OCI-LY7 (cell line): ENCODE results near the gene VDR. TPM values are rescaled to one million over a fixed set of nuclear protein-coding genes. Genes with fewer than 3 reads are reported as not detected.

Experiments used
- BruUV-seq: library from RNA; stranded (reverse); fragments of 400-500 nt; replicated peaks from 2 replicates; lab custom pipeline; 2021; lab: Mats Ljungman, UMichigan
- CTCF ChIA-PET: fragments of 300-600 bp; sonication (Branson Sonifier 250); formaldehyde crosslinking; loops from one replicate; lab custom pipeline; 2022; ENCODE audit warnings: antibody characterized with exemption; ENCODE audit not compliant: unreplicated experiment; lab: Charles Lee
- POLR2A ChIA-PET: fragments of 300-600 bp; sonication (Branson Sonifier 250); formaldehyde crosslinking; loops from one replicate; lab custom pipeline; 2022; ENCODE audit warnings: antibody characterized with exemption; lab: Charles Lee
- DNase-seq: peaks from one replicate; pipeline ENCODE4 v3.0.0-alpha.2; 2015; ENCODE audit warnings: low spot score
- H2AFZ ChIP-seq: fragments of 200-600 bp; sonication (generic), shearing (Covaris generic); 2 replicates; pipeline ENCODE4 v1.6.1; 2014; ENCODE audit warnings: mild to moderate bottlenecking, antibody characterized with exemption, low read length, moderate library complexity
- H3K27ac ChIP-seq: fragments of 200-600 bp; sonication (generic); 2 replicates; pipeline ENCODE4 v1.5.1; 2014; ENCODE audit warnings: mixed run types, low read depth, mild to moderate bottlenecking, moderate library complexity, low read length, inconsistent platforms; ENCODE audit not compliant: poor library complexity, severe bottlenecking
- H3K36me3 ChIP-seq: fragments of 200-600 bp; sonication (generic); 2 replicates; pipeline ENCODE4 v1.6.1; 2014; ENCODE audit warnings: mild to moderate bottlenecking, antibody characterized with exemption, low read length, moderate library complexity, mixed read lengths; ENCODE audit not compliant: insufficient read depth
- H3K4me1 ChIP-seq: fragments of 200-600 bp; sonication (generic); 2 replicates; pipeline ENCODE4 v1.5.1; 2014; ENCODE audit warnings: mild to moderate bottlenecking, low read length; ENCODE audit not compliant: insufficient read depth, poor library complexity, severe bottlenecking
- H3K4me2 ChIP-seq: fragments of 200-600 bp; sonication (generic); 2 replicates; pipeline ENCODE4 v1.6.1; 2014; ENCODE audit warnings: mild to moderate bottlenecking, low read length
- H3K4me3 ChIP-seq: fragments of 200-600 bp; sonication (generic); 2 replicates; pipeline ENCODE4 v1.5.1; 2014; ENCODE audit warnings: mild to moderate bottlenecking, low read depth, low read length; ENCODE audit not compliant: poor library complexity, severe bottlenecking
- H3K79me2 ChIP-seq: fragments of 200-600 bp; sonication (generic); 2 replicates; pipeline ENCODE4 v1.6.1; 2016; ENCODE audit warnings: low read depth, mild to moderate bottlenecking, low read length, moderate library complexity, mixed read lengths; ENCODE audit not compliant: insufficient read depth
- H3K9me2 ChIP-seq: fragments of 200-600 bp; sonication (generic); 2 replicates; pipeline ENCODE4 v1.6.1; 2016; ENCODE audit warnings: mild to moderate bottlenecking, low read length, mixed read lengths; ENCODE audit not compliant: insufficient read depth
- H3K9me3 ChIP-seq: fragments of 200-600 bp; sonication (generic); 2 replicates; pipeline ENCODE4 v1.6.1; 2014; ENCODE audit warnings: mild to moderate bottlenecking, mixed run types, low read length, mixed read lengths
- H4K20me1 ChIP-seq: fragments of 200-600 bp; sonication (generic); 2 replicates; pipeline ENCODE4 v1.6.1; 2014; ENCODE audit warnings: mild to moderate bottlenecking, antibody characterized with exemption, low read length, moderate library complexity, mixed read lengths; ENCODE audit not compliant: insufficient read depth
- EZH2phosphoT487 ChIP-seq: fragments of 200-600 bp; sonication (generic); IDR thresholded peaks from 2 replicates; pipeline ENCODE4 v1.6.1; 2018; ENCODE audit warnings: low read depth, borderline replicate concordance, mild to moderate bottlenecking, mixed run types, antibody characterized with exemption, low read length, moderate library complexity, mixed read lengths
- intact Hi-C: fragments of 100-400 bp; cut with micrococcal nuclease; formaldehyde crosslinking; loops from one replicate; pipeline ENCODE4 v1.10.0; 2022; ENCODE audit not compliant: unreplicated experiment
- total RNA-seq, 2 experiments: library from RNA; depleted of rRNA in 1 of 2; stranded (reverse); fragments of >200 nt in 1 of 2; shearing (Covaris generic) in 1 of 2; gene quantifications; 2 replicates each; pipeline ENCODE4 v1.2.3, GENCODE V29; 2014 to 2022
- TF ChIP-seq, protein P1 (sequence below): fragments of 200-600 bp; sonication (generic); conservative IDR thresholded peaks from 2 replicates; pipeline ENCODE4 v1.5.1; 2014; ENCODE audit warnings: mild to moderate bottlenecking, antibody characterized with exemption, low read length, moderate library complexity, mixed read lengths

Gene VDR
- total RNA-seq, 2 experiments from 2014 or later: 1.9 to 5.4 TPM

- Histone ChIP-seq H3K79me2 (peaks cover 57% of the 10 kb centered on the region), H4K20me1 (0 out of 2 replicates have a peak, but pooled peaks cover 3% of the 10 kb centered on the region), H3K27ac (peak overlapping the region; percentile 96), H3K9me3 (no peaks in the 10 kb centered on the region), H3K36me3 (peaks cover 13% of the 10 kb centered on the region; the same call in 1 of the 2 replicates), H2AFZ (no peak overlapping the region), H3K4me2 (peak overlapping the region; percentile 98), H3K4me3 (peak overlapping the region; percentile 83), H3K9me2 (no peaks in the 10 kb centered on the region), H3K4me1 (peaks cover 72% of the 10 kb centered on the region)
- peak; percentile 46 for DNase-seq
- ChIA-PET CTCF (interaction anchor here (1.1 to 5.5 kb wide), 7 partner anchors 15 to 111 kb away, joined by 3 to 85 read pairs (median 5); no protein-coding TSS in a partner anchor), POLR2A (interaction anchor here (1.6 to 7.9 kb wide), 4 partner anchors 10 to 599 kb away, joined by 4 to 239 read pairs (median 20); no protein-coding TSS in a partner anchor)
- intact Hi-C loops: loop anchor here (1.0 kb wide), 2 partner anchors 10 to 17 kb away; no protein-coding TSS in a partner anchor
- TF ChIP-seq EZH2phosphoT487: no peak
- TF ChIP-seq, protein P1, sequence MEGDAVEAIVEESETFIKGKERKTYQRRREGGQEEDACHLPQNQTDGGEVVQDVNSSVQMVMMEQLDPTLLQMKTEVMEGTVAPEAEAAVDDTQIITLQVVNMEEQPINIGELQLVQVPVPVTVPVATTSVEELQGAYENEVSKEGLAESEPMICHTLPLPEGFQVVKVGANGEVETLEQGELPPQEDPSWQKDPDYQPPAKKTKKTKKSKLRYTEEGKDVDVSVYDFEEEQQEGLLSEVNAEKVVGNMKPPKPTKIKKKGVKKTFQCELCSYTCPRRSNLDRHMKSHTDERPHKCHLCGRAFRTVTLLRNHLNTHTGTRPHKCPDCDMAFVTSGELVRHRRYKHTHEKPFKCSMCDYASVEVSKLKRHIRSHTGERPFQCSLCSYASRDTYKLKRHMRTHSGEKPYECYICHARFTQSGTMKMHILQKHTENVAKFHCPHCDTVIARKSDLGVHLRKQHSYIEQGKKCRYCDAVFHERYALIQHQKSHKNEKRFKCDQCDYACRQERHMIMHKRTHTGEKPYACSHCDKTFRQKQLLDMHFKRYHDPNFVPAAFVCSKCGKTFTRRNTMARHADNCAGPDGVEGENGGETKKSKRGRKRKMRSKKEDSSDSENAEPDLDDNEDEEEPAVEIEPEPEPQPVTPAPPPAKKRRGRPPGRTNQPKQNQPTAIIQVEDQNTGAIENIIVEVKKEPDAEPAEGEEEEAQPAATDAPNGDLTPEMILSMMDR: no peak
- BruUV-seq: no TSS peak
These were observed 86.2 kb downstream of the VDR start for GRCh38 chr12:47818467-47819137.

DNA sequence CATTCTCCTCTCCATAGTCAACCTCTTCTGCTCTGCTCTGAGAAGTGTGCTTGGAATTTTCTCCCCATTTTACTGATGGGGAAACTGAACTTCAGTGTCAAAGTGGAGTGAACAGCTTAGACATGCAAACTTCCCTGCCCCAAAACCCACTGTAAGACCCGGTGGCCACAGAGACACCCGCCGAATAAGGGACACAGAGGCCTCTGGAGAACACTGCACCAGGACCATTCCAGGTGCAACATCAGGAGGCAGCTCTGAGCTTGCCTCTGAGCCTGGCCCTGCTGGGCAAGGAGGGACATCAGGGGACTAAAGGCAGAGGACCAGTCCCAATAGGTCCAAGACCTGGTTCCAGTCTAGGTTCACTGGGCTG is 86.8 kb downstream of the VDR start:
- H3K79me2 ChIP-seq: peaks cover 61% of the 10 kb centered on the region
- H3K4me2 ChIP-seq: peak overlapping the region; percentile 98
- H3K9me2 ChIP-seq: no peaks in the 10 kb centered on the region
- intact Hi-C loops: no loop called here
- no peaks in the 10 kb centered on the region for H3K9me3 ChIP-seq
- H2AFZ ChIP-seq: no peak overlapping the region
- H3K4me3 ChIP-seq: peak overlapping the region; percentile 83
- 0 out of 2 replicates have a peak, but pooled peaks cover 3% of the 10 kb centered on the region for H4K20me1 ChIP-seq
- TF ChIP-seq, protein P1: no peak
- no peak for TF ChIP-seq EZH2phosphoT487
- ChIA-PET CTCF (interaction anchor here (1.1 to 5.5 kb wide), 9 partner anchors 10 to 110 kb away, joined by 3 to 85 read pairs (median 5); no protein-coding TSS in a partner anchor), POLR2A (interaction anchor here (1.6 to 7.9 kb wide), 4 partner anchors 10 to 598 kb away, joined by 4 to 239 read pairs (median 20); no protein-coding TSS in a partner anchor)
- no peak for DNase-seq
- H3K4me1 ChIP-seq: peaks cover 76% of the 10 kb centered on the region
- peaks cover 13% of the 10 kb centered on the region; the same call in 1 of the 2 replicates for H3K36me3 ChIP-seq
- BruUV-seq: no TSS peak
- H3K27ac ChIP-seq: peak overlapping the region; percentile 96
